Adrenal gland (tissue), 12 donors: ENCODE results near the gene OSBP2. TPM values are rescaled to one million over a fixed set of nuclear protein-coding genes. Genes with fewer than 3 reads are reported as not detected.
"Not testable (repeated sequence)": the region's sequence is repeated elsewhere in the genome, so short reads cannot be mapped to it uniquely, and the experiment has no call there.

Experiments
- DNase-seq, 7 donors: peaks; one replicate each; pipeline ENCODE4 v3.0.0-alpha.2; 2019 to 2020
- H3K27ac ChIP-seq, 5 donors: fragments of 200-600 bp; sonication (generic) in 4 of 5; 1 replicate in 3 of 5; 2 replicates in 2 of 5; pipeline versions ENCODE4 v1.5.1 to v1.8.0; 2016 to 2020; ENCODE audit warnings: mild to moderate bottlenecking in 1 of 5
- H3K27me3 ChIP-seq: fragments of 200-600 bp; 2 replicates; pipeline ENCODE4 v1.8.0; 2021
- H3K36me3 ChIP-seq, 2 donors: fragments of 200-600 bp; replicated peaks in 1 of 2; 1 replicate in 1 of 2; 2 replicates in 1 of 2; pipeline versions ENCODE4 v1.5.1 to v1.8.0; 2018 to 2022
- H3K4me1 ChIP-seq, 2 donors: fragments of 200-600 bp; replicated peaks in 1 of 2; 1 replicate in 1 of 2; 2 replicates in 1 of 2; pipeline versions ENCODE4 v1.5.1 to v1.8.0; 2018 to 2021
- H3K4me3 ChIP-seq, 4 donors: fragments of 200-600 bp; sonication (generic) in 3 of 4; one replicate each; pipeline ENCODE4 v1.5.1; 2016 to 2018
- H3K9me3 ChIP-seq, 3 donors: fragments of 200-600 bp; sonication (generic) in 1 of 3; replicated peaks in 1 of 3; 1 replicate in 2 of 3; 2 replicates in 1 of 3; pipeline versions ENCODE4 v1.5.1 to v1.8.0; 2016 to 2021
- POLR2A ChIP-seq, 2 donors: fragments of 450-650 bp; IDR thresholded peaks; one replicate each; pipeline ENCODE4 v1.6.1; 2017; ENCODE audit warnings: antibody characterized with exemption in 2 of 2, mild to moderate bottlenecking in 2 of 2, moderate library complexity in 1 of 2
- WGBS, 4 donors: extraction: QIAGEN DNeasy Blood & Tissue Kit in 2 of 4; methylation state at CpG; one replicate each; pipeline versions ENCODE4 v1.1.5 to v1.1.7; 2013 to 2017; 5-methylcytosine and 5-hydroxymethylcytosine counted together
- intact Hi-C, 2 donors: fragments of 100-400 bp; cut with DNase I; formaldehyde crosslinking; loops; one replicate each; pipeline versions ENCODE4 v1.14.1 to v1.15.0; 2022 to 2023
- polyA plus RNA-seq, 3 donors: library from polyadenylated mRNA; stranded (reverse); fragments of 200-250 nt in 2 of 3; fragments of 350-450 nt in 1 of 3; fragmentation: Illumina TruSeq in 1 of 3; extraction: RNeasy Lipid Tissue Mini Kit (QIAGEN cat#74804) in 1 of 3; gene quantifications; one replicate each; pipeline ENCODE4 v1.2.3, GENCODE V29; 2013 to 2014
- total RNA-seq, 9 donors: library from RNA; depleted of rRNA in 4 of 9; stranded (reverse); fragments of >200 nt in 4 of 9; fragments of 120-200 nt in 1 of 9; fragmentation: NEBNext Ultra II Directional in 1 of 9; extraction: Animal tissue kit (Norgen Biotek cat#: 25700) in 1 of 9; gene quantifications; one replicate each; pipeline versions ENCODE4 v1.1.0 to v1.2.4, GENCODE V29; 2013 to 2023
- TF ChIP-seq, protein P1 (sequence below), 6 experiments: fragments of 450-650 bp in 4 of 6; fragments of 200-600 bp in 2 of 6; sonication (generic) in 1 of 6; IDR thresholded peaks; 1 replicate in 5 of 6; 2 replicates in 1 of 6; pipeline versions ENCODE4 v1.5.1 to v1.8.0; 2016 to 2021; ENCODE audit warnings: antibody characterized with exemption in 6 of 6, mild to moderate bottlenecking in 2 of 6, moderate library complexity in 1 of 6
- donor health status: healthy with polysubstance abuse.
- donor health status: Bipolar disorder and iron deficiency.
- donor health status: DM: yes; HTN: yes; CAD: no.
- donor health status: DM: no; HTN: no; CAD: no.
- donor health status: DM: no; HTN: no; CAD: no.
- donor health status: DM: yes; HTN: yes; CAD: no.

Gene OSBP2
- total and polyA plus RNA-seq, 12 donors = 7.3 to 35.6 (median 19.7) TPM

- Histone ChIP-seq H3K9me3 (no peaks in the 10 kb centered on the region), H3K27me3 (no peaks in the 10 kb centered on the region), H3K4me3 (no peak overlapping the region), H3K36me3 (no peaks in the 10 kb centered on the region), H3K4me1 (peaks cover 0 to 7% of the 10 kb centered on the region in 2 donors), H3K27ac (no peak overlapping the region)
- DNase-seq = no peak
- intact Hi-C loops = no loop called here
- no peak for TF ChIP-seq POLR2A (IDR thresholded peaks at IDR 0.05)
- TF ChIP-seq, protein P1, sequence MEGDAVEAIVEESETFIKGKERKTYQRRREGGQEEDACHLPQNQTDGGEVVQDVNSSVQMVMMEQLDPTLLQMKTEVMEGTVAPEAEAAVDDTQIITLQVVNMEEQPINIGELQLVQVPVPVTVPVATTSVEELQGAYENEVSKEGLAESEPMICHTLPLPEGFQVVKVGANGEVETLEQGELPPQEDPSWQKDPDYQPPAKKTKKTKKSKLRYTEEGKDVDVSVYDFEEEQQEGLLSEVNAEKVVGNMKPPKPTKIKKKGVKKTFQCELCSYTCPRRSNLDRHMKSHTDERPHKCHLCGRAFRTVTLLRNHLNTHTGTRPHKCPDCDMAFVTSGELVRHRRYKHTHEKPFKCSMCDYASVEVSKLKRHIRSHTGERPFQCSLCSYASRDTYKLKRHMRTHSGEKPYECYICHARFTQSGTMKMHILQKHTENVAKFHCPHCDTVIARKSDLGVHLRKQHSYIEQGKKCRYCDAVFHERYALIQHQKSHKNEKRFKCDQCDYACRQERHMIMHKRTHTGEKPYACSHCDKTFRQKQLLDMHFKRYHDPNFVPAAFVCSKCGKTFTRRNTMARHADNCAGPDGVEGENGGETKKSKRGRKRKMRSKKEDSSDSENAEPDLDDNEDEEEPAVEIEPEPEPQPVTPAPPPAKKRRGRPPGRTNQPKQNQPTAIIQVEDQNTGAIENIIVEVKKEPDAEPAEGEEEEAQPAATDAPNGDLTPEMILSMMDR (IDR thresholded peaks at IDR 0.05) = no peak
- 91 to 96% (median 95%) methylated on average over 4 of the region's 4 CpGs for WGBS, 4 donors
Measured at GRCh38 chr22:30774566-30774965, 79.9 kb downstream of the OSBP2 start.

- H3K9me3 ChIP-seq = no peaks in the 10 kb centered on the region
- 82 to 90% (median 84%) methylated on average over 3 of the region's 3 CpGs for WGBS, 4 donors
Measured at GRCh38 chr22:30776476-30776875, 81.8 kb downstream of the OSBP2 start.

GRCh38 chr22:30777146-30777545 is 82.5 kb downstream of the OSBP2 start:
- H3K9me3 ChIP-seq, H3K27me3 ChIP-seq, H3K4me3 ChIP-seq, H3K27ac ChIP-seq, DNase-seq, H3K36me3 ChIP-seq, intact Hi-C loops, H3K4me1 ChIP-seq: not testable (repeated sequence)
- WGBS, 4 donors = 75 to 90% (median 81%) methylated on average over 6 of the region's 6 CpGs

More at GRCh38 chr22:30776476-30776875, 81.8 kb downstream of the OSBP2 start:
- no peak for TF ChIP-seq POLR2A (IDR thresholded peaks at IDR 0.05)
- TF ChIP-seq, protein P1 (IDR thresholded peaks at IDR 0.05) = no peak
- Histone ChIP-seq H3K36me3 (no peaks in the 10 kb centered on the region), H3K27me3 (no peaks in the 10 kb centered on the region), H3K27ac (no peak overlapping the region), H3K4me1 (peaks cover 0 to 7% of the 10 kb centered on the region in 2 donors), H3K4me3 (no peak overlapping the region)
- DNase-seq = no peak
- intact Hi-C loops = no loop called here

DNA sequence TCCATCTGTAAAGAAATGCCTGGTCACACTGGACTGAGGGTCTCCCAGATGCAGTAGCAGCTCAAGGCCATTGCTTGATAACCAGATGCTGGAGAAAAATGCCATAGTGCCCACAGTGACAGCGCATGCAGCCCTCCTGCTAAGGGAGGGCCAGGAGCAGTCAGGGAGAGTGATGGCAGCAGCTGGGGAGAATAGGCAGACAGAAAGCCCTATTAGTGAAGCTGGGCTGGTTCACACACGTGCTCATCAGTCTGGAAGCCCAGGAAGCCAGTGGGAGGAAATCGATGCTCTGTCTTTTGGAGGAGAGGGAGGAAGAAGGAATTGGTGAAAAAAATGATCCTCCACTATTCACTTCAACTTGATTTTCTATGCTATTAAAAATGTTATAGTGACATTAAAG is 82.9 kb downstream of the OSBP2 start:
- no peaks in the 10 kb centered on the region for H3K4me1 ChIP-seq
- DNase-seq = no peak
- TF ChIP-seq, protein P1 (IDR thresholded peaks at IDR 0.05) = no peak
- no peak for TF ChIP-seq POLR2A (IDR thresholded peaks at IDR 0.05)
- no peaks in the 10 kb centered on the region for H3K27me3 ChIP-seq
- intact Hi-C loops = no loop called here
- no peaks in the 10 kb centered on the region for H3K9me3 ChIP-seq
- no peaks in the 10 kb centered on the region for H3K36me3 ChIP-seq
- no peak overlapping the region for H3K4me3 ChIP-seq
- no peak overlapping the region for H3K27ac ChIP-seq
- 73 to 81% (median 79%) methylated on average over 3 of the region's 3 CpGs for WGBS, 4 donors

- no peak overlapping the region for H3K27ac ChIP-seq
- H3K4me3 ChIP-seq = no peak overlapping the region
- intact Hi-C loops = no loop called here
- TF ChIP-seq, protein P1 (IDR thresholded peaks at IDR 0.05) = no peak
- no peak for TF ChIP-seq POLR2A (IDR thresholded peaks at IDR 0.05)
- H3K36me3 ChIP-seq = no peaks in the 10 kb centered on the region
- no peaks in the 10 kb centered on the region for H3K27me3 ChIP-seq
- H3K4me1 ChIP-seq = no peaks in the 10 kb centered on the region
- 89 to 92% (median 89%) methylated on average over 4 to 5 of the region's 5 CpGs for WGBS, 4 donors
- DNase-seq = no peak
- no peaks in the 10 kb centered on the region for H3K9me3 ChIP-seq
Measured at GRCh38 chr22:30778261-30778660, 83.6 kb downstream of the OSBP2 start.
